ENCODE data around the gene FAT1. TPM values are rescaled to one million over a fixed set of nuclear protein-coding genes. Genes with fewer than 3 reads are reported as not detected.

FAT1 gene
- total RNA-seq, 4 donors from 2014 or later: 51.3 to 114 (median 72.2) TPM

DNA sequence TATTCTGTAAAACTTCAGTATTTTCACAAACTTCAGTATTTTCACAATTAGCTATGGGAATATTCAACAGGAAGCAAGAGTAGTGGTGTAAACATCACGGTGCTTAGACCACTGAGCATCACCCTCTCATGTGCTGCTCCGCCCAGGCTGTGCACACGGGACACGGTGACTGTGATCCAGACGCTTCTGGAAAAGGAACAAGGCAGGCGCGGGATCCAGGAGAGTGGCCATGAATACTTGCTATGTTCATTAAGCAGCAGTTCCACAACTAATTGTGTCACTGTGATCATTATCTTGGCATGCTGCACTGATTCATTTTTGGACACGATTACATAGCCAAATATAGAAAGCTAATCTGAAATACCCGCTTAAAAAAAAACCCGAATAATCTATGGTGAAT, 19.6 kb upstream of the FAT1 start:
- intact Hi-C loops (cut with DNase I; ENCODE audit: low total_unique reads): no loop called here
- no peak for DNase-seq (ENCODE audit: low spot score in 2 of 2)
- no peak for TF ChIP-seq POLR2A (IDR thresholded peaks at IDR 0.05)
- no peak for TF ChIP-seq CTCF (IDR thresholded peaks at IDR 0.05)
- WGBS, 2 donors: 51 to 52% methylated on average over 10 of the region's 10 CpGs
- no peak overlapping the region for H3K4me3 ChIP-seq (ENCODE audit: low read depth, poor library complexity, severe bottlenecking)

- WGBS, 2 donors: 73 to 78% methylated on average over 6 of the region's 6 CpGs
- no peak overlapping the region for H3K4me3 ChIP-seq (ENCODE audit: low read depth, poor library complexity, severe bottlenecking)
- no peak for DNase-seq (ENCODE audit: low spot score in 2 of 2)
- intact Hi-C loops (cut with DNase I; ENCODE audit: low total_unique reads): no loop called here
- TF ChIP-seq POLR2A (IDR thresholded peaks at IDR 0.05): no peak
- no peak for TF ChIP-seq CTCF (IDR thresholded peaks at IDR 0.05)
These were observed 17.2 kb upstream of the FAT1 start for GRCh38 chr4:186740822-186741221.

- intact Hi-C loops (cut with DNase I; ENCODE audit: low total_unique reads): loop anchor here (10.0 kb wide), 1 partner anchor 1565 kb away; no protein-coding TSS in a partner anchor
- WGBS, 2 donors: 55 to 63% methylated on average over 5 of the region's 5 CpGs
- DNase-seq (ENCODE audit: low spot score in 2 of 2): no peak
- H3K4me3 ChIP-seq (ENCODE audit: low read depth, poor library complexity, severe bottlenecking): no peak overlapping the region
- no peak for TF ChIP-seq CTCF (IDR thresholded peaks at IDR 0.05)
- no peak for TF ChIP-seq POLR2A (IDR thresholded peaks at IDR 0.05)
These were observed 16.3 kb upstream of the FAT1 start for GRCh38 chr4:186739802-186740434.

DNA sequence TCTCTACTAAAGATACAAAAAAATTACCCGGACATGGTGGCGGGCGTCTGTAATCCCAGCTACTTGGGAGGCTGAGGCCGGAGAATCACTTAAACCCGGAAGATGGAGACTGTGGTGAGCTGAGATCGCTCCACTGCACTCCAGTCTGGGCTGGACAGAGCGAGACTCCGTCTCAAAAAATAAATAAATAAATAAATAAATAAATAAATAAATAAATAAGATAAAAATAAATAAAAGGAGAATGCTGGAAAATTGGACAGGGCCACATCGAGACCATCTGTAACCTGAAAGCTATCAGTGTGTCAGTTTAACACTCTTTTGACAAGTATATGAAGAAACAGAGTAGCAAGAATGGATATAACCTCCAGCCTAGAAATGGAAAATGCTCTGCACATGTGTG, 15.7 kb upstream of the FAT1 start:
- DNase-seq (ENCODE audit: low spot score in 2 of 2): no peak
- TF ChIP-seq POLR2A (IDR thresholded peaks at IDR 0.05): no peak
- TF ChIP-seq CTCF (IDR thresholded peaks at IDR 0.05): no peak
- WGBS, 2 donors: 94 to 96% methylated on average over 9 of the region's 9 CpGs
- intact Hi-C loops (cut with DNase I; ENCODE audit: low total_unique reads): loop anchor here (10.0 kb wide), 1 partner anchor 1565 kb away; no protein-coding TSS in a partner anchor
- no peak overlapping the region for H3K4me3 ChIP-seq (ENCODE audit: low read depth, poor library complexity, severe bottlenecking)

DNA sequence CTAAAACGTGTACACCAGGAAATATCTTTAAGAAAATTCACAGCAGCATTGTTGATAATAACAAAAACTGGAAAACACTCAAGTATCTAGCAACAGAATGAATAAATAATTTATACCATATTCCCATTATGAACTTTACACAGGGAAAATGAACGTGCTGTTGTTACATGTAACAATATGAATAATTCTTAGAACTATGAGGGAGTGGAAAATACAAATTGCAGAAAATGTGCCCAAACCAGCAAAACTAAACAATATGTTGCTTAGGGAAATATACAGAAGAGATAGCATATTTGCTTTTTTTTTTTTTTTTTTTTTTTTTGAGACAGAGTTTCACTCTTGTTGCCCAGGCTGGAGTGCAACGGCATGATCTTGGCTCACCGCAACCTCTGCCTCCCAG, 14.8 kb upstream of the FAT1 start:
- no peak for DNase-seq (ENCODE audit: low spot score in 2 of 2)
- H3K4me3 ChIP-seq (ENCODE audit: low read depth, poor library complexity, severe bottlenecking): no peak overlapping the region
- TF ChIP-seq POLR2A (IDR thresholded peaks at IDR 0.05) (no peak), CTCF (IDR thresholded peaks at IDR 0.05) (no peak)
- intact Hi-C loops (cut with DNase I; ENCODE audit: low total_unique reads): loop anchor here (10.0 kb wide), 1 partner anchor 1564 kb away; no protein-coding TSS in a partner anchor
- WGBS, 2 donors: 49 to 56% methylated on average over 4 of the region's 4 CpGs

DNA sequence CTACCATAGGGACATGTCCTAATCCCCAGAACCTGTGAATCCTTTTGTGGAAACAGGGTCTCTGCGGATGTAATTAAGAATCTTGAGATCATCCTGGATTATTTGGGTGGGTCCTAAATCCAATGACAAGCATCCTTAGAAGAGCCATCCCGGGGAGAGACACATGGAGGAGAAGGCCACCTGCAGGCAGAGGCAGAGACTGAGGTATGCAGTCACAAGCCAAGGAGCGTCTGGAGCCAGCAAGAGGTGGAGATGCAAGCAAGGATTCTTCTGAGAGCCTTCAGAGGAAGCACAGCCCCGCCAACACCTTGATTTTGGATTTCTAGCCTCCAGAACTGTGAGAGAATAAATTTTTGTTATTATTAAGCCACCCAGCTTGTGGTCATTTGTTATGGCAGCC, 13.8 kb upstream of the FAT1 start:
- TF ChIP-seq CTCF (IDR thresholded peaks at IDR 0.05) (no peak), POLR2A (IDR thresholded peaks at IDR 0.05) (no peak)
- intact Hi-C loops (cut with DNase I; ENCODE audit: low total_unique reads): loop anchor here (10.0 kb wide), 1 partner anchor 1563 kb away; no protein-coding TSS in a partner anchor
- 82 to 83% methylated on average over 4 of the region's 4 CpGs for WGBS, 2 donors

More for the DNA sequence above, 13.8 kb upstream of the FAT1 start:
- no peak for DNase-seq (ENCODE audit: low spot score in 2 of 2)
- H3K4me3 ChIP-seq (ENCODE audit: low read depth, poor library complexity, severe bottlenecking): no peak overlapping the region

Measured in lower leg skin (tissue), 4 donors.